Subcutaneous adipose tissue (tissue), 4 donors: ENCODE results near the gene ADCK1. TPM values are rescaled to one million over a fixed set of nuclear protein-coding genes. Genes with fewer than 3 reads are reported as not detected.

ENCODE experiments used
- CTCF ChIP-seq: fragments of 450-650 bp; IDR thresholded peaks from one replicate; pipeline ENCODE4 v1.5.1; 2016; ENCODE audit warnings: low read depth, mild to moderate bottlenecking, control low read depth, antibody characterized with exemption, moderate library complexity
- total RNA-seq, 4 donors: library from RNA; depleted of rRNA; stranded (reverse); fragments of >200 nt; gene quantifications; one replicate each; pipeline ENCODE4 v1.1.0, GENCODE V29; 2016

Gene ADCK1
- total RNA-seq, 4 donors from 2014 or later = 3.6 to 7.9 (median 6.1) TPM

GRCh38 chr14:77823378-77823777, 23.5 kb downstream of the ADCK1 start:
- no peak for TF ChIP-seq CTCF

GRCh38 chr14:77825895-77826519, 26.1 kb downstream of the ADCK1 start:
- no peak for TF ChIP-seq CTCF

GRCh38 chr14:77830692-77831091, 30.8 kb downstream of the ADCK1 start:
- TF ChIP-seq CTCF = no peak

- no peak for TF ChIP-seq CTCF
These were observed 32.4 kb downstream of the ADCK1 start for GRCh38 chr14:77832297-77832696.

- no peak for TF ChIP-seq CTCF
These were observed 38.0 kb downstream of the ADCK1 start for GRCh38 chr14:77837926-77838325.

- no peak for TF ChIP-seq CTCF
These were observed 39.1 kb downstream of the ADCK1 start for GRCh38 chr14:77838831-77839511.

- no peak for TF ChIP-seq CTCF
These were observed 43.3 kb downstream of the ADCK1 start for GRCh38 chr14:77843195-77843594.
